HG03045 (cell line): ENCODE data around the gene REPS2.
"Not testable (repeated sequence)": the region's sequence is repeated elsewhere in the genome, so short reads cannot be mapped to it uniquely, and the experiment has no call there.

Experiments used
- ATAC-seq: cut with Tn5 transposase; IDR thresholded peaks from one replicate; pipeline ENCODE4 v1.9.1; 2021; ENCODE audit warnings: mild to moderate bottlenecking, moderate library complexity; ENCODE audit not compliant: unreplicated experiment

REPS2 gene

GRCh38 chrX:16962661-16963060 is 16.2 kb downstream of the REPS2 start:
- not testable (repeated sequence) for ATAC-seq

- no peak for ATAC-seq
Measured at GRCh38 chrX:16963216-16963615, 16.8 kb downstream of the REPS2 start.

- ATAC-seq = not testable (repeated sequence)
Measured at GRCh38 chrX:16964976-16965375, 18.5 kb downstream of the REPS2 start.

GRCh38 chrX:16966752-16967448 is 20.4 kb downstream of the REPS2 start:
- ATAC-seq = no peak

GRCh38 chrX:16968753-16969152 is 22.3 kb downstream of the REPS2 start:
- ATAC-seq = not testable (repeated sequence)

- no peak for ATAC-seq
Measured at GRCh38 chrX:16970977-16971376, 24.5 kb downstream of the REPS2 start.

GRCh38 chrX:16971694-16972093 is 25.2 kb downstream of the REPS2 start:
- no peak for ATAC-seq

GRCh38 chrX:16975233-16975632 is 28.8 kb downstream of the REPS2 start:
- ATAC-seq = no peak

- ATAC-seq = no peak
Measured at GRCh38 chrX:16977771-16978170, 31.3 kb downstream of the REPS2 start.

GRCh38 chrX:16978193-16978984 is 31.9 kb downstream of the REPS2 start:
- ATAC-seq = no peak

GRCh38 chrX:16979226-16979625 is 32.8 kb downstream of the REPS2 start:
- no peak for ATAC-seq

GRCh38 chrX:16981209-16981608 is 34.8 kb downstream of the REPS2 start:
- ATAC-seq = no peak

- no peak for ATAC-seq
Measured at GRCh38 chrX:16981980-16982379, 35.5 kb downstream of the REPS2 start.

GRCh38 chrX:16983051-16983450 is 36.6 kb downstream of the REPS2 start:
- no peak for ATAC-seq

- no peak for ATAC-seq
Measured at GRCh38 chrX:16985286-16985685, 38.8 kb downstream of the REPS2 start.

- ATAC-seq = no peak
Measured at GRCh38 chrX:16986169-16986568, 39.7 kb downstream of the REPS2 start.

- ATAC-seq = no peak
Measured at GRCh38 chrX:16989750-16990149, 43.3 kb downstream of the REPS2 start.

GRCh38 chrX:16990839-16991238 is 44.4 kb downstream of the REPS2 start:
- no peak for ATAC-seq

- no peak for ATAC-seq
Measured at GRCh38 chrX:16992445-16992844, 46.0 kb downstream of the REPS2 start.

GRCh38 chrX:16992951-16993350 is 46.5 kb downstream of the REPS2 start:
- no peak for ATAC-seq

- no peak for ATAC-seq
Measured at GRCh38 chrX:16993791-16994318, 47.4 kb downstream of the REPS2 start.

- no peak for ATAC-seq
Measured at GRCh38 chrX:16994736-16995135, 48.3 kb downstream of the REPS2 start.
